Activated CD8-positive, alpha-beta memory T cell treated with anti-CD3 and anti-CD28 coated beads for 24 hours (primary cell): ENCODE measurements around the gene TMEM204.
A peak's percentile ranks its signal among the peaks of the same experiment; 100 is the strongest.

Experiments
- DNase-seq: peaks from one replicate; pipeline ENCODE4 v3.0.0-alpha.2; 2020

The TMEM204 gene

DNA sequence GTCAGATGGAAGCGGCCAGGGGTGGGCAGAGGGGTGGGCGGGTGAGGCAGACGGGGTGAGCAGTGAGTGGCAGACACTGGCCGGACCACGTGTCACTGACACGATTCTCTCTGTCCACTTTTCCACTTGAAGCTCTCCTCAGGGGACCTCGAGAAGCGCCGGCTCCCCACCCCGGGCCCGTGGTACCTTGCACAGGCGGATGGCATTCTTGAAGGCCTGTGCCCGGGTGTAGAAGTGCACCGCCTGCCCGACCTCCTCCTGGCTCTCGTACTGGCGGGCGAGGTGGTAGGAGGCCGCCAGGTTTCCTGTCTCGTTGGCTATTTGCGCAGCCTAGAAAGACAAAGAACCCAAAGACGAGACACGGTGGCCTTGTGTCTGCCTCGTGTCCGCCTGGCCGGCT lies 9.1 kb upstream of the TMEM204 start:
- DNase-seq = no peak

DNA sequence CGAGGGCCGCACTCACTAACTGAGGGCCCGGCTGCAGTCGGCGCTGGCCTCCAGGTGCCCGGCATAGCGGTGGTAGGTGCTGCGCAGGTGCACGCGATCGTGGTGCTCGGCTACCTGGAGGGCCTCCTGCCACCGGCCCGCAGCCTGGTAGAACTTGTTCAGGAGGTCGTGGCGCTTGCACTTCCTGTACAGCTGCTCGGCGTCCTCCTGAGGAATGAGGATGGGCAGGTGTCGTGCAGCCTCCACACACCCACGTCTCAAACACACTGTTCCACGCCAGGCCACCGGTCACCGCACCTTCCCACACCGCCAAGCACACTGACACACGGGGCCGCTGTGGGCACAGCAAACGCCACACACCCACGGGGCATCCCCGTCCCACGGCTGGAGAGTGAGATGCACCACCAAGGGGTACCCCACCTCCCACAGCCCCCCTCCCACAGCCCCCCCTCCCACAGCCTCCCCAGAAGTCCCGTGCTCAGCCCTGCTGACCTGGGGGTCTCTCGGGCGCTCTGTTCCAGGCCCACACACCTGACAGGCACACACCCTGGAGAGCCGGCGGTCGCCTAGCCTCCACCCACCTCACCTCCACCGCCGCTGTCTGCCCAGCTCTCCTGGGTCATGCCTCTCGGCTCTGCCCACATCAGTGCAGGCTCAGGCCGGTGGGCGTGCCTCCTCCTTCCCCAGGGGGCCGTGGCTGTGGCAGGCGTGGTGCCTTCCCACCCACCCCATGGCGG lies 7.4 kb upstream of the TMEM204 start:
- peak; percentile 71 for DNase-seq

DNA sequence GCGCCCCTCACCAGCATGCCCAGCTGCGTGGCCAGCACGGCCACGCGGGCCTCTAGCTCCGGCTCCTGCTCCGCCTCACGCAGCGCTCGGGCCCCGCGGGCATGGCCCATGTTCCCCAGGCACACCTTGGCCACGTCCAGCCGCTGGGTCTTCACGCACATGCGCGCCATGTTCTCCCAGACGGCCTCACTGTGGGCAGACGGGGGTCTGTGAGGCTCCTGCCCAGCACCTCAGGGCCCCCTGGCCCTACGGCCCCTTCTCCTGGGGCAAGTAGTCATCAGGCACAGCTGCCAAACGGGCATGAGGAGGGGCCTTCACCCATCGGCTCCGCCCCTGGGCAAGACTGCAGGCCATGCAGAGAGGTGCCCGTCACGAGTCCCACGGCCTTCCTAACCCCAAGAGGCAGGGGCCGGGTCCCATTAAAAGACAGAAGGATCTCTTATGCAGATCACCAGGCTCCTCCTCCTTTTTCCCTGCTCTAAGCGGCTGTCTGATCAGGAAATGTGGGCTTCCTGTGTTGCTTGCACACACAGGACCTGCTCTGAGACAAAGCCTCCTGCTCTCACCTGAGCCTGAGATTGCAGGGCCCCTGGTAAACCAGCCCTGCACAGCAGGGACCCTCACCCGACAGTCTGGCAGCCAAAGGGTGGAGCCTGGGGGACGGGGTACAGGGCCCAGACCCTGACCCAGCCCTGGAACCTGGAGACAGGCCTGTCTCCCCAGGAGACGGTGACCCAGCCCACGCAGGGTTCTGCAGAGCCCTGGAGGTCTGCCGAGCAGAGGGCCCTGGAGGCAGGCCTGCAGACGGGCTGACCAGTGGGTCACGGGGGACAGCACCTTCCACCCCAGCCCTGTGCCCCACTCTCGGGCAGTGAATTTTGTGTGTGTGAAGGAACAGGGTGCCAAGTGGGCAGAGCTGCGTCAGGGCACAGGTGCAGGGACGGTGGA lies 6.6 kb upstream of the TMEM204 start:
- peak; percentile 79 for DNase-seq

DNA sequence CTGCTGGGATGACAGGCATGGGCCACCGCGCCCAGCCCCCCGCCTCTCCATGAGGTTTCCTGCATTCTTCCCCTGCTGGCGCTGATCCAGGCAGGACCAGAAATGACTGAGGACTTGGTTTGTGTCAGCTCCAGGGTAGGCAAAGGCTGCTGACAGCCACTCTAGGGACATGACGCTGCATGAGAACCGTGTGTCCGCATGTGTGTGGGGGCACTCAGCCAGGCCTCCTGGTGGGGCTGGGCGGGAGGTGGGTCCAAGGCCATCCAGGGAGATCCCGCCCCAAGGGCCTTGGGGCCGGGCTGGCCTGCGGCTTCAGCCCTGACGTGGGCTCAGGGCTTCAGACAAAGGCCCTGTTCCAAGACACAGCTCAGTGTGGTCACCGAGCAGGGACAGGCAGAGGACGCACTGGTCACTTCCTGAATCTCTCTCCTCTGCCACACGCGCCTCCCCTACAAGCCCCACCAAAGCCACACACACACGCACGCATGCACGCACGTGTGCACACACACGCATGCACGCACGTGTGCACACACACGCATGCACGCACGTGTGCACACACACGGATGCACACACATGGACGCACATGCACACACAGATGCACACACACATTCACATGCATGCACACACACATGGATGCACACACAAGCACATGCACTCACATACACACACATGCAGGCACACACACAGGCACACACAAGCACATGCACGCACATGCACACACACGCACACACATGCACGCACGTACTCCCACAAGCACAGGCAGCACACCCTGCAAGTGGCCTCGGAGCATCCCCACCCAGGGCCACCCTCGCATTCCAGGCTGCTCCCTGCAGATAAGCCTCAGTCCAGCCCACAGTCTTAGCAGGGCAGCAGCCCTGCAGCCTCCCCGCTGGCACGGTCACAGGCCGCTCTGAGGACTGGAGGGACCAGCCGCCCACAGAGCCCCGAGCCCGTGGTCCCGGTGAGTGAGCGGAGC lies 5.3 kb upstream of the TMEM204 start:
- DNase-seq = no peak

DNA sequence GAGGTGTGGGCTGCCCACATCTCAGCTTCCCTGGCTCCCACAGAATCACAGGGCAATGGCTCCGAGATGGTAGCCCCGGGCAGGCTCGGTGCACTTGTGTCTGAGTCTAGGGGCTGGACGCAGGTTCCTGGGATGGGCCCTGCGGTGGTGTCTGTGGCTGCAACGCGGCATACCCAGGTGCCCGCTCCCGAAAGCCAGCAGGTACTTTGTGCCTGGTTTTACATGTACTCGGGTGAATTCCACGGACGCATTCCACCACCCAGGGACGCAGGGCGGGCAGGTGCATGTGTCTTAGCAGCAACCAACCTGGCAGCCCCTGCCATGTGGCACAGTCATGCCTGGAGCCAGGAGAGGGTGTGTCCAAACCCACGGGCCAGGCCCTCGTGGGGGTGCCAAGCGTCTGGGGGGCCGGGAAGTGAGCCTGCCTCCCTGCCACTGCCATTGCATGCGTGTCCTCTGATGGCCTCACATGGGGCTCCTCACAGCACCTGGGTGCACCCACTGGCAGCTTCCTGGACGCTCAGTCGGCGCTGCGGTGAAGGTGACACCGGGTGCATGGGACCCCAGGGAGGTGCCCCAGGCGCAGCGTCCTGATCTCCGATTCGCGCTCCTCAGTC lies 4.4 kb upstream of the TMEM204 start:
- DNase-seq = no peak

DNA sequence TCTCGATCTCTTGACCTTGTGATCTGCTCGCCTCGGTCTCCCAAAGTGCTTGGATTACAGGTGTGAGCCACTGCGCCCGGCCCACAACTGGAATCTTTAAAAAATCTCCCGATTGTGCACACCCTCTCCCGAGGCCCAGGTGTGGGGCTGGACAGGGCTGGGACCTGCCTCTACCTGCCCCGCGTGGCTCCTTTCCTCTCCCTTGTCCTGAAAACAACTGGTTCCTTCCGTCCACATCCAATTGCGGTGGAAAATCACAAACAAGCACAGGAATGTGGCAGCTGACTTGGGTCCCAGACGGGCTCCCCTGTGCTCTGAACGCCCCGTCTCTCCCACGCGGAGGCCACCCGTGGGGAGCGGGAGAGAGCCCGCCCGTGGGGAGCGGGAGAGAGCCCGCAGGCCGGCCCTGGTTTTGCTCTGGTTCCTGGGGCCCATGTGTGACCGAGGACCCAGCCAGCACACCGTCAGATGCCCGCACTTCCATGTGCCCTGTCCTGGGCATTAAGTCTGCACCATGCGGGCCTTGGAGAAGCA lies 3.0 kb upstream of the TMEM204 start:
- DNase-seq = no peak

DNA sequence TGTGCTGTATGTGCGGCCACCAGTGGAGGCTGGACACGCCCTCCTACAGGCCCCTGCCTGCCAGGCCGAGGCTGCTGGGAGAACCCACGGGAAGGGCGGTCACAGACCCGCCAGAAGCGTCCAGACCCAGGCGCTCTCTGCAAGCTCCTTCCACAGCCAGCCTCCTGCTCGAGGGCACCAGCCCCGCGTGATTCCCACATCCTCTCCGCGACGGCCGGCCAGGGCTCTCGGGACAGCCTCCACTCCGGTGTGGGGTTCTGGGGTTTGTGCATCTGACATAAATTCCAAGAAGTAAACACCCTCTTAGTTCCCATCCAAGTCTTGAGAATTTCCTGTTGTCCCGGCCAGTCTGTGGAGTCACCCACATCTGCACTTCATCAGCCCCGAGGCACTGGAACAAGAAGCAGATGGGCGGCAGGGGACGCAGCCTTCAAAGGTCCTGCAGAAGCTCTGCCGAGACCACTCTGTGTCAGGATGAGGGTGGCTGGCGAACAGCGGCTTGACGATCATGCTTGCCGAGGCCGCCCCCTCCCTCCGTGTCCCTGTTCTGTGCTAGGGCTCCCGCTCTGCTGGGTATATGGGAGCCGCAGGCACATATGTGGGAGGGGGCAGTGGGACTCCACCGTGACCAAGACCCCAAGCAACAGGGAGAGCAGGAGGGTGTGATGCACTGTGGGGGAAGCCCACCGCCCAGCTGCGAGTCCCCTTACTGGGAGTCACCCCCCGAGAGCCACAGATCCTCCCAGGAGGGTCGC lies 2.4 kb upstream of the TMEM204 start:
- no peak for DNase-seq

DNA sequence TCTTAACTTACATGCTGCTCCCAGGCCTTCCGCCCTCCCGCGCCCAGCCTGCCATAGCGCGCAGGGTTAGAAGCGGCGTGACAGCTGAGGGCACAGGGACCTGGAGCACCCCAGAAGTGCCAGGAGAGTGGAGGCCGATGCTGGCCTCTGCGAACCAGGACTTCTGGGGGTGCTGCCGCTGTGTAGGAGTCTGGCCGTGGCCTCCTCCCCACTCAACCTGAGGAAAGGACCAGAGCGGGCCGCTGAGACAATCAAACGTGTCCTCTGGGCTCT lies 1.9 kb upstream of the TMEM204 start:
- DNase-seq = no peak

DNA sequence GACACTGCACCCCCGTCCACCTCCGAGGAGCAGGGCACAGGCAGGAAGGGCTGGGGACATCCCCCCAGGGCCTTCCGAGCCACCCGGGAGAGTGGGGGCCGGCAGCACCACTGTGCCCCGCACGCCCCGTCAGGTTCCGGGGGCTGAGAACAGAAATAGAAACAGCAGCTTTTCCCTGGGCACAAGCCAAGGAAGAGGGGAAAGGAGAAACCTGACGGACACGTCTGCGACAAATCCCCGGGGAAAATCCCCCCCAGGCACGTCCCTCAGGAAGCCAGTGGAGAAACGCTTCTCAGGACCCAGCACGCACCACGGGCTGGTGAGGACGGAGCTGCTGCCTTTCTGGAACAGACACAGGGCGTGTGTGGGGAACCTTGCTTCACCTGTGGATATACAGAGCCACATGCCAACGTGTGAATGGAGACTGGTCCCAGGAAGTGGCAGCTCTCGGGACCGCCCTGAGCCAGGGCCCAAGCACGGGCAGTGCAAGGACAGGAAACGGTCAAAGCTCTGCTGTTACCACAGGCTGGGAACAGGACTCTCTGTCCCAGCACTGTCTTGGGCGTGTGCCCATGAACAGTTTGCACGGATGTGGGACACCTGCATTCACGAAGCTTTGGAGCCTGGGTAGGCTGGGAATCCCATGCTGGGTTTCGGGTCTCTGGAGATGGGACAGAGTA lies 1.2 kb upstream of the TMEM204 start:
- no peak for DNase-seq

DNA sequence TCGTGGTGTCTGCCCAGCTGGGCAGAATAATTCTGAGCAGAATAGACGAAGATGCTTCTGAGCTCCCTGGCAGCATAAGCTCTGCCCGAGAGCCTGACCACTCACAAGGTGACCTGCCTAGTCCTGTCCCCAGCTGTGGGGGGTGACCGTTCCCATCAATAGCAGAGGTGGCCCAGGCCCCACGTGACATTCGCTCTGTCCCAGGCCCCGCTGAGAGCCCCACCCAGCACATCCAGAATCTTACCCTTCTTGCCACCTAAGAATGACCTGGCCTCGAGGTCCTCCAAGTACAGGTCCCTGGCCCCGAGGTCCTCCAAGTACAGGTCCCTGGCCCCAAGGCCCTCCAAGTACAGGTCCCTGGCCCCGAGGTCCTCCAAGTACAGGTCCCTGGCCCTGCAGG lies 695 bp upstream of the TMEM204 start:
- no peak for DNase-seq

DNA sequence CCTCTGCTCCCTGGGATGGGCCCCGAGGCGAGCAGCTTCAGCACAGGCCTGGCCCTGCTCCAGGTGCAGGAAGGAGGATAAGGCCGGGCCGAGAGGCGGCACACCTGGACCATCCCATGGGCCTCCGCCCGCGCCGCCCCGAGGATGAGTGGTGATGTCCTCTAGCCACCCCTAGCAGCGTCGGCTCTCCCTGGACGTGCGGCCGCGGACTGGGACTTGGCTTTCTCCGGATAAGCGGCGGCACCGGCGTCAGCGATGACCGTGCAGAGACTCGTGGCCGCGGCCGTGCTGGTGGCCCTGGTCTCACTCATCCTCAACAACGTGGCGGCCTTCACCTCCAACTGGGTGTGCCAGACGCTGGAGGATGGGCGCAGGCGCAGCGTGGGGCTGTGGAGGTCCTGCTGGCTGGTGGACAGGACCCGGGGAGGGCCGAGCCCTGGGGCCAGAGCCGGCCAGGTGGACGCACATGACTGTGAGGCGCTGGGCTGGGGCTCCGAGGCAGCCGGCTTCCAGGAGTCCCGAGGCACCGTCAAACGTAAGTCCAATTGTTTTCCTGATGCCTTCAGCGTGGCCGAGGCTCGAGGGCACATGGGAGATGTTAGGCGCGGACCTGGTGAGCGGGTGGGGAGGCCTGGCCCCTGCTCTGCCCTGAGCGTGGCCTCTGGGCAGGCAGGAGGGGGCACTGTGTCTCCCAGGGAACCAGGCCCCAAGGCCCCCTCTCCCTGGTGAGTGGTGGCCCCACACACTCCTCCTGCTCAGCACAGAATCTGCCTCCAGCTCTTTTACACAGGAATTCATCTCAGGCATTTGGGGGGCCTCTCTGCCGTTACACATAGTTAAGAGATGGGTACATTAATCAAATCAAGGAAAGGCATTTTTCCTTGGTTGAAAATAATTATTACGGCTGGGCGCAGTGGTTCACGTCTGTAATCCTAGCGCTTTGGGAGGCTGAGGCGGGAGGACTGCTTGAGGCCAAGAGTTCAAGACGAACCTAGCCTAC lies 855 bp downstream of the TMEM204 start:
- DNase-seq = peak; percentile 81

DNA sequence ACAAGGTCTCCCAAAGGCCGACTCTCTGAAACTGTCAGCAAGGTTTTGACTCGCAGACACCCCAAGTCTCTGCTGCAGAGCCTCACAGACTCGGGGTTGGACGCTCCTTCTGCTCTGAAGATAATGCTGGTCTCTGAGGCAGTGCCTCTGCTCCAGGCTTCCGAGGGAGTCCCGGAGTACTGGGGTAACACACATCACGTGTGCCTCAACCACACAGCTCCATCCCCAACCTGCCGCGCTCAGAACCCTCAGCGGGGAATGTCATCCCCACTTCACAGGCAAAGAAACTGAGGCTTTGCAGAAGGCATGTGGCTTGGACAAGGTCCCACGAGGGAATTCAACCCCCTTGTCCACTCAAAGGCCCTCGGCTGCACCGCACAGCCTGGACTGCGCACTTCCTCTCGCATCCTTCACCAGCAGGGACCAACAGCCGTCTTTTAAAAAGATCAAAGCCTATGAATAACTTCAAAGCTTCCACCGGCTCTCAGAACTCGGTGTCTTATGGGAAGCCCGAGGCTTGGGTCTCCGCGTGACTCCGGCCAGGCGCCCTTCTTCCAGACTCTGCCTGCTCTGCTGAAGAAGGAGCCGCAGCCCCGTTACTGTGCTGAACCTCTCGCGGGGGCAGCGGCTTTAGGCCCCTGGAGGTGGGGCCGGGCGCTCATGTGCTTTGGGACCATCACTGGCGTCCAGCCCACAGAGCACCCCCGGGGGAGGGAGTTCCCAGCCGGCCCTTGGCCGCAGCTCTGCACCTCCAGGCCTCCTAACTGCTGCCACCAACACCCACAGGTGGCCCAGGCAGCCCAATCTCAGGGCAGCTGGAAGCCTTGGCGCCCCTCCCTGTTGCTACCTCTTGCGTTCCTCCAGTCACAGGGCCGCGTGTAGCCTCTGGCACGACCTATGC lies 2.2 kb downstream of the TMEM204 start:
- peak; percentile 79 for DNase-seq

DNA sequence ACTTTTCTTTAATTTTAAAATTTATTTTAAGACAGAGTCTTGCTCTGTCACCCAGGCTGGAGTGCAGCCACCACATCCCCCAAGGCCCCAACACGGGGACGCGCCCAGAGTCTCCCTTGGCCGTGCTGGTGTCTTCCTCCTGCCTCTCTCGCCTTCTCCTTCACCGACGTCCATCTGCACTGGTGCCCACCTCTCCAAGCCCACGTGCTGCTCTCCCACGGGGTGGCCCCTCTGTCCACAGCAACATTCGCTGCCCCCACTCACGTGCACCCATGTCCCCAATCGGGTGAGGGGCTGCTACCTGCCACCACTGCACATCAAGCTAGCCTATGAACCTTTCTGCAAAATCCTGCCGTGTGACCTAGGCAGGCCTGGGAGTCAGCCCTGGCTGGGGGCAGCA lies 3.1 kb downstream of the TMEM204 start:
- no peak for DNase-seq

DNA sequence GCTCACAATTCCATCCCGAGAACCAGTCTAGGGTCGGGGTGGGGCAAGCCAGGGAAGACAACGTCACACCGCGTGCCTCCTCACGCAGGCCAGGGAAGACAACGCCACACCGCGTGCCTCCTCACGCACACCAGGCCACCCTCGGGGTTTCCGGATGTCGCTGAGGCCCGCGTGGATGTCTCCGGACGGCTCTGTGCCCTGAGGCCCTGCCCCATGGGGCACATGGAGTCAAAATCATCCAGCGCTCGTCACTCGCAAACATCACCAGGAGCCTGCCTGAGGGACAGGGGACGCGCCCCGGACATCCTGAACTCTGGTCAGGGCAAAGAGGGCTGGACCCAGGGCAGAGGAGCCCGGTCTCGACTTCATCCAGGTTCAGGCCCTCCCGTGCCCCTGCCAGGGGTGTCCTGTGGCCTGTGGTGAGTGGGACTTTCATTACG lies 3.7 kb downstream of the TMEM204 start:
- DNase-seq = peak; percentile 69

DNA sequence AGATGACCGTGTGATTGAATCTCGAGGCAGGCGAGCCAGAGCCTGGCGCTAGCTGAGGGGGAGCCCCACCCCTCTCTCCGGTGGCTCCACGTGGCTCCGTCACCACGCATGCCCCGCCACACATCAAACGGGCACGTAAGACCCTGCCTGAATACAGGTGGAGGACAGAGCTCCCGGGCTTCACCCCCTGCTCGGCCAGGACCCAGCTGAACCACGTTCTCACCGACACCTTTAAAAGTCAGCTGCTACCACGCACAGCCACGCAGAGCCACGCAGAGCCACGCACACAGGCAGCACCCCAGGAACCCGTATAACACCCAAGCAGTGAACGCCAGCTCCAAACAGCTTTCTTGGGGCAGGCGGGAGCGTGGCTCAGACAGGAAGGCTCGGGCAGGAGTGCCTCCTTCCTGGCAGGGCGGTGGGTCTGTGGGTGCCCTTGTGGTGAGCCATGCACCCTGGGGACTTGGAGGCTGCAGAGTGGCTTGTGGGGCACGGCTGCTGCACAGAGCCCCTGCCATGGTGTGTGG lies 4.4 kb downstream of the TMEM204 start:
- DNase-seq = peak; percentile 77

DNA sequence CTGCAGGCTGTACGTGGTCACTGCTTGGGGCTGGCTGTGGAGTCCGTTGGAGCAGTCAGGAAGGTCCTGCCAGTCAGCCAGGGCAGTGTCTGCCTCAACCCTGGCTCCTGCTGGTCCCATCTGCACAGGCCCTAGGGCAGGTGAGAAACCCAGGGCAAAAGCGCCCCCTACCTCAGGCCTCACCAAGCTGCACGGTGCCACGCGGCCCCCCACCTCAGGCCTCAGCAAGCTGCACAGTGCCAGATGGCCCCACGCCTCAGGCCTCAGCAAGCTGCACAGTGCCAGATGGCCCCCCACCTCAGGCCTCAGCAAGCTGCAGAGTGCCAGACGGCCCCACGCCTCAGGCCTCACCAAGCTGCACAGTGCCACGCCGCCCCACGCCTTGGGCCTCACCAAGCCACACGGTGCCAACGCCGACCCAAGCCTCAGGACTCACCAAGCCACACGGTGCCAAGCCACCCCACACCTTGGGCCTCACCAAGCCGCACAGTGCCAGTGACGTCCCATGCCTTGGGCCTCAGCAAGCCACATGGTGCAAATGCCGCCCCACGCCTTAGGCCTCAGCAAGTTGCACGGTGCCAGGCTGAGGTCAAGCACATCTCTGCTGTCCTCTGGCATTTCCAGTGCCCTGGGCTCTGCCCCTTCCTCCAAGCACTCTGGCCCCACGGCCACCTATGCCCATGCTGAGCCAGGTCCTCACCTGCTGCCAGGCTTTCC lies 5.5 kb downstream of the TMEM204 start:
- peak; percentile 68 for DNase-seq

DNA sequence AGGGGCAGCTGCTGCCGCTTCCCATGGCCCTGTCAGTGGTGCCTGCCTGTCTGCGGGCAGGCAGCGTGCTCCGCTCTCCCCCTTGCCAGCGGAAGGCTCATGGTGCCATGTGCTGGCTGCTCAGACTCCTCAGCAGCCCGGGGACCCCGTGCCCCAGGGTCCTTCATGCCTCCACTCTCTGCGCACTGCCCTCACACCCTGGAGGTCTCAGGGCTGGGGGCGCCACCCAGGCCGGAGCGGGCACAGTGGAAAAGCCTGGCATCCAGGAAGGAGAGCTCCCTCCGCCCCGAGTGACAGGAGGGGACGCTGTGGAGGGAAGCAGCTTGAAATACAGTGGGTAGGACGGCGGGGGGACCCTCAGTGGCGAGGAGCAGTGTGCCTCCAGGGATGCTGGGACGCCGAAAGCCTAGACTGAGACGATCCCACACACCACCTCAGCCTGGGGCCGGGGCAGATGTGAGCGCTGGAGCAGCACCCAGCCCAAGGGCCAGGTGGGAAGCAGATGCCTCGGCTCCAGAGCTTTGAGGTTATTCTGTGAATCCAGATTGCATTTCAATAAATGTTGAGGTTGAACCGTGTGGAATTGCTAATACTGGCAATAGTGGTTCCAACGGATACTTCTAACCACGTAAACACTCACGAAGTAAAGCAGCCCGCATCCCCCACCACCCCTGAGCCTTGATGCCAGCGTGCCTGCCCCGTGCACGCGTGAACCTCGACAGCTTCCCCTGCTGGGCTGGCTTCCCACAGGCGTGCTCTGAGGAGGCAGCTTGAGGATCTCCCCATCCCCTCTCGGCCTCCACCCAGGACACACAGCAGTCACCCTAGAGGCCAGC lies 6.5 kb downstream of the TMEM204 start:
- no peak for DNase-seq
